ENCODE results near the gene SLCO3A1.

DNA sequence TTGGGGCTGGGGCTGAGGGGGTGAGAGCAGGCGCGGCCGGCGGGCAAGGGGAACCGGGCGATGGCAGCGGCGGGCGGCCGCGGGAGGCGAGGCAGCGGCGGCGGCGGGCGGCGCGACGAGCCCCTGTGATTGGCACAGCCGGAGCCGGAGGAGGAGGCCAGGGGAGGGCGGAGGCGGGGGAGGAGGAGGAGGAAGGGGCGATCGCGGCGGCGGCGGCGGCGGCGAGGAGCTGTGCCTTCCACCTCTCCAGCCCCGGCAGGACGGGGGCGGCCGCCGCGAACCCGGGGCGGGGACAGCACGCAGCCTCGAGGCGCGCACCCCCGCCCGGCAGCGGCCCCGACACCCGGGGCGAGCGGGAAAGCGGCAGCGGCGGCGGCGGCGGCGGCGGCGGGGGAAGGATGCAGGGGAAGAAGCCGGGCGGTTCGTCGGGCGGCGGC lies at the start of gene SLCO3A1:
- TF ChIP-seq, protein P1, sequence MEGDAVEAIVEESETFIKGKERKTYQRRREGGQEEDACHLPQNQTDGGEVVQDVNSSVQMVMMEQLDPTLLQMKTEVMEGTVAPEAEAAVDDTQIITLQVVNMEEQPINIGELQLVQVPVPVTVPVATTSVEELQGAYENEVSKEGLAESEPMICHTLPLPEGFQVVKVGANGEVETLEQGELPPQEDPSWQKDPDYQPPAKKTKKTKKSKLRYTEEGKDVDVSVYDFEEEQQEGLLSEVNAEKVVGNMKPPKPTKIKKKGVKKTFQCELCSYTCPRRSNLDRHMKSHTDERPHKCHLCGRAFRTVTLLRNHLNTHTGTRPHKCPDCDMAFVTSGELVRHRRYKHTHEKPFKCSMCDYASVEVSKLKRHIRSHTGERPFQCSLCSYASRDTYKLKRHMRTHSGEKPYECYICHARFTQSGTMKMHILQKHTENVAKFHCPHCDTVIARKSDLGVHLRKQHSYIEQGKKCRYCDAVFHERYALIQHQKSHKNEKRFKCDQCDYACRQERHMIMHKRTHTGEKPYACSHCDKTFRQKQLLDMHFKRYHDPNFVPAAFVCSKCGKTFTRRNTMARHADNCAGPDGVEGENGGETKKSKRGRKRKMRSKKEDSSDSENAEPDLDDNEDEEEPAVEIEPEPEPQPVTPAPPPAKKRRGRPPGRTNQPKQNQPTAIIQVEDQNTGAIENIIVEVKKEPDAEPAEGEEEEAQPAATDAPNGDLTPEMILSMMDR (conservative IDR thresholded peaks at IDR 0.05 in 1 of 2, IDR thresholded peaks at IDR 0.05 in 1 of 2; ENCODE audit: low read depth in 1 of 2, low read length in 2 of 2): no peak
- TF ChIP-seq EZH2 (IDR thresholded peaks at IDR 0.05; ENCODE audit: low read length, missing control alignments): no peak
